HepG2 (cell line): ENCODE data around the gene CKLF. TPM values are rescaled to one million over a fixed set of nuclear protein-coding genes. Genes with fewer than 3 reads are reported as not detected.

ENCODE experiments used
- ADNP ChIP-seq: sonication (generic); formaldehyde crosslinking; IDR thresholded peaks from 2 replicates; pipeline ENCODE4 v1.4.0; 2020; ENCODE audit warnings: missing genetic modification reagents
- CCDC6 ChIP-seq: sonication (generic); formaldehyde crosslinking; IDR thresholded peaks from 2 replicates; pipeline ENCODE4 v1.8.1; 2022; ENCODE audit warnings: mild to moderate bottlenecking, missing genetic modification reagents, moderate library complexity
- DMAP1 ChIP-seq: IDR thresholded peaks from 2 replicates; pipeline ENCODE4 v1.6.1; 2016
- EEA1 ChIP-seq: sonication (generic); formaldehyde crosslinking; IDR thresholded peaks from 2 replicates; pipeline ENCODE4 v1.5.1; 2020; ENCODE audit warnings: mild to moderate bottlenecking, missing genetic modification reagents, borderline replicate concordance
- JDP2 ChIP-seq: sonication (generic); formaldehyde crosslinking; IDR thresholded peaks from 2 replicates; pipeline ENCODE4 v1.8.1; 2022; ENCODE audit warnings: missing genetic modification reagents, borderline replicate concordance
- PRDM4 ChIP-seq: sonication (generic); formaldehyde crosslinking; IDR thresholded peaks from 2 replicates; pipeline ENCODE4 v1.9.0; 2021; ENCODE audit warnings: missing genetic modification reagents, borderline replicate concordance
- RELA ChIP-seq: sonication (generic); formaldehyde crosslinking; IDR thresholded peaks from 2 replicates; pipeline ENCODE4 v1.4.0; 2020; ENCODE audit warnings: missing genetic modification reagents
- RFX1 ChIP-seq: fragments of 450-650 bp; IDR thresholded peaks from 2 replicates; pipeline ENCODE4 v1.6.1; 2017
- RFX3 ChIP-seq: IDR thresholded peaks from 2 replicates; pipeline ENCODE4 v1.6.1; 2016; ENCODE audit warnings: missing biosample characterization, missing genetic modification reagents
- SRSF9 ChIP-seq: fragments of 200-400 bp; formaldehyde crosslinking; IDR thresholded peaks from 2 replicates; pipeline ENCODE4 v1.6.1; 2018; ENCODE audit warnings: borderline replicate concordance, mild to moderate bottlenecking, low read depth, low read length; ENCODE audit not compliant: insufficient read depth, poor library complexity, severe bottlenecking
- TAF15 ChIP-seq: fragments of 200-400 bp; formaldehyde crosslinking; IDR thresholded peaks from one replicate; pipeline ENCODE4 v1.6.1; 2018; ENCODE audit warnings: mild to moderate bottlenecking, low read depth, low read length; ENCODE audit not compliant: poor library complexity, severe bottlenecking
- TBL1XR1 ChIP-seq: fragments of 150-350 bp; IDR thresholded peaks from 2 replicates; pipeline ENCODE4 v1.6.1; 2014; ENCODE audit warnings: borderline replicate concordance, low read length; ENCODE audit not compliant: partially characterized antibody
- TSC22D2 ChIP-seq: sonication (generic); formaldehyde crosslinking; IDR thresholded peaks from 2 replicates; pipeline ENCODE4 v1.5.1; 2020; ENCODE audit warnings: missing genetic modification reagents, mild to moderate bottlenecking, borderline replicate concordance
- ZBTB2 ChIP-seq: sonication (generic); formaldehyde crosslinking; IDR thresholded peaks from 2 replicates; pipeline ENCODE4 v1.8.0; 2022; ENCODE audit warnings: low read depth, missing genetic modification reagents
- ZNF275 ChIP-seq: sonication (generic); formaldehyde crosslinking; IDR thresholded peaks from 2 replicates; pipeline ENCODE4 v1.8.0; 2022; ENCODE audit warnings: missing genetic modification reagents, mild to moderate bottlenecking, inconsistent platforms, borderline replicate concordance
- ZNF580 ChIP-seq: IDR thresholded peaks from 2 replicates; pipeline ENCODE4 v1.6.1; 2016; ENCODE audit warnings: low read depth, borderline replicate concordance
- ZNF816 ChIP-seq: sonication (generic); formaldehyde crosslinking; IDR thresholded peaks from 2 replicates; pipeline ENCODE4 v1.8.0; 2022; ENCODE audit warnings: missing genetic modification reagents, mild to moderate bottlenecking, borderline replicate concordance
- polyA plus RNA-seq, 8 experiments: library from polyadenylated mRNA; depleted of rRNA in 3 of 8; stranded (reverse) in 7 of 8; unstranded in 1 of 8; fragments of >200 nt; fragmentation: Illumina TruSeq in 4 of 8; extraction: Trizol in 4 of 8; gene quantifications; 2 replicates each; pipeline versions ENCODE4 v1.2.1 to v1.2.3, GENCODE V29; 2011 to 2016; ENCODE audit warnings: low read depth in 4 of 8, missing spikeins in 1 of 8, mixed read lengths in 1 of 8; ENCODE audit not compliant: insufficient read depth in 1 of 8
- total RNA-seq, 5 experiments: library from RNA; depleted of rRNA; stranded (reverse); fragments of >200 nt; fragmentation: Illumina TruSeq; extraction: Trizol; gene quantifications; 2 replicates each; pipeline ENCODE4 v1.2.3, GENCODE V29; 2016; ENCODE audit warnings: low read depth in 1 of 5

Gene CKLF
- total and polyA plus RNA-seq, 2 of the 13 experiments (the other 11 are each of a cell fraction or from before 2014, with no cell fraction given): 120 to 167 TPM

GRCh38 chr16:66515596-66516508 lies 36.5 kb upstream of the CKLF start (continued):
- TF ChIP-seq ZNF275 (CRISPR knock-in tag) (no peak), TSC22D2 (CRISPR knock-in tag) (no peak), RFX3 (CRISPR knock-in tag) (no peak), ZNF816 (no peak), JDP2 (CRISPR knock-in tag) (no peak), RFX1 (no peak), PRDM4 (no peak), EEA1 (CRISPR knock-in tag) (no peak), SRSF9 (no peak), TAF15 (no peak), ADNP (peak; percentile 71), ZNF580 (CRISPR knock-in tag) (peak; percentile 34; the same call in 1 of the 2 replicates), DMAP1 (CRISPR knock-in tag) (no peak), RELA (CRISPR knock-in tag) (no peak), CCDC6 (0 out of 2 replicates have a peak, but pooled peaks have one; percentile 14), TBL1XR1 (no peak), ZBTB2 (CRISPR knock-in tag) (no peak)
